CD14-positive monocyte (primary cell): ENCODE measurements around the gene SATL1. TPM values are rescaled to one million over a fixed set of nuclear protein-coding genes. Genes with fewer than 3 reads are reported as not detected.
A peak's percentile ranks its signal among the peaks of the same experiment; 100 is the strongest.

Experiments used
- DNase-seq, 3 donors: peaks; one replicate each; pipeline ENCODE4 v3.0.0-alpha.2; 2011 to 2022
- H2AFZ ChIP-seq: 2 replicates; pipeline ENCODE4 v1.6.0; 2012; ENCODE audit warnings: mild to moderate bottlenecking, low read depth, low read length, inconsistent platforms; ENCODE audit not compliant: insufficient read depth, poor library complexity, severe bottlenecking
- H3K27ac ChIP-seq, 2 donors: 1 replicate in 1 of 2; 2 replicates in 1 of 2; pipeline ENCODE4 v1.5.1; 2012 to 2013; ENCODE audit warnings: low read length in 2 of 2, control low read depth in 1 of 2, inconsistent platforms in 1 of 2, low read depth in 1 of 2, mild to moderate bottlenecking in 1 of 2
- H3K27me3 ChIP-seq, 2 donors: one replicate each; pipeline versions ENCODE4 v1.6.0 to v1.6.1; 2011 to 2013; ENCODE audit warnings: low read length in 2 of 2; ENCODE audit not compliant: control insufficient read depth in 2 of 2, insufficient read depth in 2 of 2
- H3K36me3 ChIP-seq, 2 donors: replicated peaks in 1 of 2; 1 replicate in 1 of 2; 2 replicates in 1 of 2; pipeline versions ENCODE4 v1.5.1 to v1.6.1; 2012 to 2013; ENCODE audit warnings: low read length in 2 of 2, control low read depth in 1 of 2, inconsistent platforms in 1 of 2, mild to moderate bottlenecking in 1 of 2; ENCODE audit not compliant: insufficient read depth in 2 of 2, control insufficient read depth in 1 of 2
- H3K4me1 ChIP-seq, 2 donors: 1 replicate in 1 of 2; 2 replicates in 1 of 2; pipeline versions ENCODE4 v1.5.1 to v1.6.1; 2012 to 2013; ENCODE audit warnings: low read length in 2 of 2, control low read depth in 1 of 2, inconsistent platforms in 1 of 2, mild to moderate bottlenecking in 1 of 2, moderate library complexity in 1 of 2; ENCODE audit not compliant: insufficient read depth in 2 of 2, control insufficient read depth in 1 of 2
- H3K4me2 ChIP-seq: replicated peaks from 2 replicates; pipeline ENCODE3; 2012; ENCODE audit warnings: low read length, moderate library complexity, mild to moderate bottlenecking; ENCODE audit not compliant: poor library complexity, severe bottlenecking; ENCODE audit errors: extremely low read depth
- H3K4me3 ChIP-seq, 3 experiments: fragments of 200-600 bp in 1 of 3; sonication (generic) in 1 of 3; replicated peaks in 1 of 3; 1 replicate in 2 of 3; 2 replicates in 1 of 3; pipeline ENCODE4 v1.5.1; 2011 to 2013; ENCODE audit warnings: low read length in 3 of 3, mild to moderate bottlenecking in 3 of 3, control low read depth in 2 of 3, low read depth in 2 of 3, inconsistent platforms in 1 of 3, moderate library complexity in 1 of 3
- H3K79me2 ChIP-seq: 2 replicates; pipeline ENCODE4 v1.6.0; 2012; ENCODE audit warnings: mild to moderate bottlenecking, control low read depth, inconsistent platforms, low read length, moderate library complexity; ENCODE audit not compliant: insufficient read depth
- H3K9ac ChIP-seq: 2 replicates; pipeline ENCODE4 v1.6.0; 2017; ENCODE audit warnings: low read length, mild to moderate bottlenecking; ENCODE audit not compliant: insufficient read depth, poor library complexity, severe bottlenecking
- H3K9me3 ChIP-seq, 2 donors: replicated peaks in 1 of 2; 1 replicate in 1 of 2; 2 replicates in 1 of 2; pipeline versions ENCODE4 v1.5.1 to v1.6.1; 2012 to 2013; ENCODE audit warnings: low read length in 2 of 2, control low read depth in 1 of 2; ENCODE audit not compliant: control insufficient read depth in 1 of 2, insufficient read depth in 1 of 2
- H4K20me1 ChIP-seq: 2 replicates; pipeline ENCODE4 v1.6.0; 2012; ENCODE audit warnings: mild to moderate bottlenecking, low read length, control low read depth, moderate library complexity; ENCODE audit not compliant: insufficient read depth
- H3K27ac Mint-ChIP-seq, 7 donors: one replicate each; pipeline ENCODE4 v1.8.0; 2020; ENCODE audit warnings: mild to moderate bottlenecking in 7 of 7, mixed read lengths in 7 of 7, moderate library complexity in 6 of 7, inconsistent platforms in 2 of 7
- H3K27me3 Mint-ChIP-seq, 3 donors: one replicate each; pipeline ENCODE4 v1.8.0; 2021 to 2022; ENCODE audit warnings: low read depth in 3 of 3, mild to moderate bottlenecking in 3 of 3, mixed read lengths in 3 of 3, moderate library complexity in 3 of 3, inconsistent platforms in 1 of 3
- H3K36me3 Mint-ChIP-seq, 2 donors: one replicate each; pipeline ENCODE4 v1.8.0; 2020; ENCODE audit warnings: mixed read lengths in 2 of 2, inconsistent platforms in 1 of 2, mild to moderate bottlenecking in 1 of 2
- H3K4me1 Mint-ChIP-seq: one replicate; pipeline ENCODE4 v1.8.0; 2020; ENCODE audit warnings: mild to moderate bottlenecking, mixed read lengths
- H3K4me3 Mint-ChIP-seq, 2 donors: one replicate each; pipeline ENCODE4 v1.8.0; 2020; ENCODE audit warnings: mild to moderate bottlenecking in 2 of 2, mixed read lengths in 2 of 2, moderate library complexity in 1 of 2
- H3K9me3 Mint-ChIP-seq, 7 donors: one replicate each; pipeline ENCODE4 v1.8.0; 2020 to 2022; ENCODE audit warnings: mixed read lengths in 7 of 7, mild to moderate bottlenecking in 6 of 7, moderate library complexity in 6 of 7, inconsistent platforms in 2 of 7
- WGBS: methylation state at CpG from one replicate; pipeline ENCODE4 v1.1.5; 2013; ENCODE audit warnings: missing lambda C conversion rate; ENCODE audit not compliant: insufficient coverage; 5-methylcytosine and 5-hydroxymethylcytosine counted together
- intact Hi-C, 2 donors: fragments of 100-400 bp; cut with micrococcal nuclease; formaldehyde crosslinking; loops; one replicate each; pipeline versions ENCODE4 v1.15.0 to v1.15.1; 2023
- polyA plus RNA-seq, 3 donors: library from polyadenylated mRNA; depleted of rRNA in 1 of 3; unstranded in 2 of 3; stranded (reverse) in 1 of 3; fragments of 300-500 nt in 2 of 3; fragments of >200 nt in 1 of 3; fragmentation: Illumina TruSeq in 2 of 3; gene quantifications; 1 replicate in 2 of 3; 2 replicates in 1 of 3; pipeline ENCODE4 v1.2.3, GENCODE V29; 2012 to 2021
- TF ChIP-seq, protein P1 (sequence below): fragments of 200-600 bp; IDR thresholded peaks from one replicate; pipeline ENCODE4 v1.8.0; 2022; ENCODE audit warnings: antibody characterized with exemption, mild to moderate bottlenecking

Gene SATL1
- polyA plus RNA-seq, 3 donors = not detected

DNA sequence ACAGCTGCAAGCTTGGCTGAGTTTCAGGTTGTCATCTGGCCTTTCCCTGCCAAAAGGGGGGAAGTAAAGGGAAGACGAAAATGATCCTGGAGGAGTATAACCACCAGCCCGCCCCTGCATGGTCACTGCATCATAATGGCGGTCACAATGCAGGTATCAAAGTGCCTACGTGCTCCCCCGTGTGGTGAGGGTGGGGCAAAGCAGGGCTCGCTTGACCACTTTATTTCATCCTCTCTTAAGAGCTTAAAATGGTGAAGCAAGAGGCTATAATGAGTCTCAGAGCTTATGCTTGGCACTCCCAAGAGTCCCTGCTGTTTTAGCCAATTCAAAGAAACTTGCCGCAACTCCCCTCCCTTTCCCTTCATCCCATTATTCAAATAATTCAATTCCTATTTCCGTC lies 134.3 kb downstream of the SATL1 start:
- TF ChIP-seq, protein P1, sequence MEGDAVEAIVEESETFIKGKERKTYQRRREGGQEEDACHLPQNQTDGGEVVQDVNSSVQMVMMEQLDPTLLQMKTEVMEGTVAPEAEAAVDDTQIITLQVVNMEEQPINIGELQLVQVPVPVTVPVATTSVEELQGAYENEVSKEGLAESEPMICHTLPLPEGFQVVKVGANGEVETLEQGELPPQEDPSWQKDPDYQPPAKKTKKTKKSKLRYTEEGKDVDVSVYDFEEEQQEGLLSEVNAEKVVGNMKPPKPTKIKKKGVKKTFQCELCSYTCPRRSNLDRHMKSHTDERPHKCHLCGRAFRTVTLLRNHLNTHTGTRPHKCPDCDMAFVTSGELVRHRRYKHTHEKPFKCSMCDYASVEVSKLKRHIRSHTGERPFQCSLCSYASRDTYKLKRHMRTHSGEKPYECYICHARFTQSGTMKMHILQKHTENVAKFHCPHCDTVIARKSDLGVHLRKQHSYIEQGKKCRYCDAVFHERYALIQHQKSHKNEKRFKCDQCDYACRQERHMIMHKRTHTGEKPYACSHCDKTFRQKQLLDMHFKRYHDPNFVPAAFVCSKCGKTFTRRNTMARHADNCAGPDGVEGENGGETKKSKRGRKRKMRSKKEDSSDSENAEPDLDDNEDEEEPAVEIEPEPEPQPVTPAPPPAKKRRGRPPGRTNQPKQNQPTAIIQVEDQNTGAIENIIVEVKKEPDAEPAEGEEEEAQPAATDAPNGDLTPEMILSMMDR = no peak
- H3K9ac ChIP-seq = no peak overlapping the region
- no peak overlapping the region for H3K27ac ChIP-seq
- H3K36me3 ChIP-seq = no peaks in the 10 kb centered on the region
- H3K4me1 ChIP-seq = no peaks in the 10 kb centered on the region
- H3K79me2 ChIP-seq = no peaks in the 10 kb centered on the region
- no peaks in the 10 kb centered on the region for H4K20me1 ChIP-seq
- Mint-ChIP-seq H3K27me3 (peaks cover 0 to 3% (median 0%) of the 10 kb centered on the region in 3 donors), H3K4me3 (no peak overlapping the region), H3K4me1 (peaks cover 2% of the 10 kb centered on the region), H3K9me3 (peaks cover 0 to 8% (median 1%) of the 10 kb centered on the region in 7 donors), H3K27ac (peak overlapping the region in 2 of 7 donors; percentile 50 to 61), H3K36me3 (no peaks in the 10 kb centered on the region)
- no peak overlapping the region for H3K4me2 ChIP-seq
- no CpG with 5 or more reads among the region's 8 CpGs for WGBS
- H3K4me3 ChIP-seq = no peak overlapping the region
- intact Hi-C loops = no loop called here
- H3K9me3 ChIP-seq = no peaks in the 10 kb centered on the region
- H3K27me3 ChIP-seq = no peaks in the 10 kb centered on the region
- no peak overlapping the region for H2AFZ ChIP-seq
- no peak for DNase-seq

DNA sequence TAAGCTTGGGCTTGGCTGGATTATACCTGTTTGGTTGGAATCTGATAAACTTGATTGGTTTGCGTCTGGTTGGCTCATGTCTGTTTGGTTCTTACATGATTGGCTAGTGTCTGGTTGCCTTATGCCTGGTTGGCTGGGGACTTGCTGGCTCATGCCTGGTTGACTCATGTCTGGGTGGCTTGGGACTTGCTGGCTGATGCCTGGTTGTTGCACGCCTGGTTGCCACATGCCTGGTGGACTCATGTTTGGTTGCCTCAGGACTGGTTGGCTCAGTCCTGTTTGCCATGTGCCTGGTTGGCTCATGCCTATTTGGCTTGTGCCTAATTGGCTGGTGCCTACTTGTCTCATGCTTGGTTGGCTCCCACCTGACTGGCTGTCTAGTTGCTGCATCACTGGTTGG lies 135.4 kb downstream of the SATL1 start:
- no peak overlapping the region for H3K9ac ChIP-seq
- no peaks in the 10 kb centered on the region for H3K36me3 ChIP-seq
- intact Hi-C loops = no loop called here
- H3K27me3 ChIP-seq = no peaks in the 10 kb centered on the region
- Mint-ChIP-seq H3K27me3 (peaks cover 0 to 3% (median 0%) of the 10 kb centered on the region in 3 donors), H3K27ac (peak overlapping the region in 1 of 7 donors; percentile 27), H3K4me3 (no peak overlapping the region), H3K36me3 (no peaks in the 10 kb centered on the region), H3K9me3 (peaks cover 0 to 8% (median 1%) of the 10 kb centered on the region in 7 donors), H3K4me1 (peaks cover 2% of the 10 kb centered on the region)
- H3K4me1 ChIP-seq = no peaks in the 10 kb centered on the region
- H2AFZ ChIP-seq = no peak overlapping the region
- no peaks in the 10 kb centered on the region for H3K9me3 ChIP-seq
- no peaks in the 10 kb centered on the region for H4K20me1 ChIP-seq
- H3K4me3 ChIP-seq = no peak overlapping the region
- TF ChIP-seq, protein P1 = no peak
- H3K4me2 ChIP-seq = no peak overlapping the region
- no peak for DNase-seq
- WGBS = 100% methylated on average over 1 of the region's 2 CpGs
- no peak overlapping the region for H3K27ac ChIP-seq
- no peaks in the 10 kb centered on the region for H3K79me2 ChIP-seq
